IMR-90 (cell line): Measurements from ENCODE around the gene LDAH. TPM values are rescaled to one million over a fixed set of nuclear protein-coding genes. Genes with fewer than 3 reads are reported as not detected.

Experiments
- ATAC-seq: fragments of 200-7000 bp; cut with Tn5 transposase; 2 replicates; pipeline ENCODE4 v1.9.1; 2020; ENCODE audit warnings: low read depth, mild to moderate bottlenecking, moderate library complexity
- BruUV-seq: library from RNA; stranded (reverse); fragments of 400-500 nt; replicated peaks from 2 replicates; lab custom pipeline; 2021; lab: Mats Ljungman, UMichigan
- CTCF ChIA-PET: fragments of 300-600 bp; formaldehyde crosslinking; extraction: SDS; loops from one replicate; lab custom pipeline; 2021; ENCODE audit warnings: antibody characterized with exemption; lab: Yijun Ruan, JAX
- POLR2A ChIA-PET: fragments of 300-600 bp; sonication (Branson Sonifier 250); formaldehyde crosslinking; loops from one replicate; lab custom pipeline; 2022; ENCODE audit warnings: antibody characterized with exemption; ENCODE audit not compliant: unreplicated experiment; lab: Charles Lee
- DNase-seq: peaks from one replicate; pipeline ENCODE4 v3.0.0; 2013
- H2AFZ ChIP-seq: replicated peaks from 2 replicates; pipeline ENCODE3; 2013; ENCODE audit warnings: low read length, mild to moderate bottlenecking; ENCODE audit not compliant: poor library complexity
- H2AK5ac ChIP-seq: 2 replicates; pipeline ENCODE4 v1.6.1; 2013; ENCODE audit warnings: low read depth, low read length, inconsistent platforms
- H2AK9ac ChIP-seq: replicated peaks from 2 replicates; pipeline ENCODE3; 2013; ENCODE audit warnings: mild to moderate bottlenecking, low read depth, low read length, moderate library complexity; ENCODE audit not compliant: poor library complexity
- H2BK120ac ChIP-seq: 2 replicates; pipeline ENCODE4 v1.6.1; 2013; ENCODE audit warnings: low read depth, low read length, inconsistent platforms
- H2BK15ac ChIP-seq: 3 replicates; pipeline ENCODE4 v1.6.1; 2013; ENCODE audit warnings: low read depth, low read length, inconsistent platforms
- H2BK20ac ChIP-seq: 2 replicates; pipeline ENCODE4 v1.6.1; 2013; ENCODE audit warnings: low read depth, mild to moderate bottlenecking, inconsistent platforms, low read length, moderate library complexity
- H2BK5ac ChIP-seq: 2 replicates; pipeline ENCODE4 v1.6.1; 2013; ENCODE audit warnings: mild to moderate bottlenecking, low read depth, low read length, inconsistent platforms; ENCODE audit not compliant: poor library complexity, severe bottlenecking
- H3K14ac ChIP-seq: replicated peaks from 2 replicates; pipeline ENCODE4 v1.6.1; 2013; ENCODE audit warnings: low read depth, low read length, inconsistent platforms
- H3K18ac ChIP-seq: 2 replicates; pipeline ENCODE4 v1.6.1; 2013; ENCODE audit warnings: low read depth, low read length, control low read depth
- H3K23ac ChIP-seq: 2 replicates; pipeline ENCODE4 v1.6.1; 2013; ENCODE audit warnings: low read depth, low read length, inconsistent platforms
- H3K27ac ChIP-seq: 2 replicates; pipeline ENCODE4 v1.5.1; 2013; ENCODE audit warnings: mild to moderate bottlenecking, control low read depth, low read length; ENCODE audit not compliant: insufficient read depth
- H3K27me3 ChIP-seq: 2 replicates; pipeline ENCODE4 v1.6.1; 2013; ENCODE audit warnings: low read length; ENCODE audit not compliant: control insufficient read depth, insufficient read depth
- H3K36me3 ChIP-seq: 2 replicates; pipeline ENCODE4 v1.6.1; 2013; ENCODE audit warnings: low read length, mixed read lengths; ENCODE audit not compliant: control insufficient read depth, insufficient read depth
- H3K4ac ChIP-seq: 2 replicates; pipeline ENCODE4 v1.6.1; 2013; ENCODE audit warnings: low read depth, low read length, inconsistent platforms
- H3K4me1 ChIP-seq: 2 replicates; pipeline ENCODE4 v1.6.1; 2013; ENCODE audit warnings: low read length, mixed read lengths; ENCODE audit not compliant: control insufficient read depth, insufficient read depth
- H3K4me2 ChIP-seq: 2 replicates; pipeline ENCODE4 v1.6.1; 2013; ENCODE audit warnings: low read depth, mild to moderate bottlenecking, control low read depth, low read length, moderate library complexity
- H3K4me3 ChIP-seq: 2 replicates; pipeline ENCODE4 v1.5.1; 2013; ENCODE audit warnings: low read depth, mild to moderate bottlenecking, control low read depth, low read length, moderate library complexity; ENCODE audit not compliant: insufficient read depth
- H3K56ac ChIP-seq: 2 replicates; pipeline ENCODE4 v1.6.1; 2013; ENCODE audit warnings: low read length, inconsistent platforms; ENCODE audit not compliant: insufficient read depth; ENCODE audit errors: extremely low read depth
- H3K79me1 ChIP-seq, 2 experiments: 2 replicates each; pipeline ENCODE4 v1.6.1; 2013; ENCODE audit warnings: low read length in 2 of 2, inconsistent platforms in 1 of 2, low read depth in 1 of 2
- H3K9ac ChIP-seq: 2 replicates; pipeline ENCODE4 v1.6.1; 2013; ENCODE audit warnings: low read depth, low read length, control low read depth
- H3K9me1 ChIP-seq: 2 replicates; pipeline ENCODE4 v1.6.1; 2013; ENCODE audit warnings: low read length, inconsistent platforms; ENCODE audit not compliant: insufficient read depth
- H3K9me3 ChIP-seq: 2 replicates; pipeline ENCODE4 v1.6.1; 2013; ENCODE audit warnings: low read length; ENCODE audit not compliant: control insufficient read depth, insufficient read depth
- H4K20me1 ChIP-seq: 2 replicates; pipeline ENCODE4 v1.6.1; 2013; ENCODE audit warnings: low read length, inconsistent platforms; ENCODE audit not compliant: insufficient read depth
- H4K5ac ChIP-seq: 2 replicates; pipeline ENCODE4 v1.6.1; 2013; ENCODE audit warnings: mild to moderate bottlenecking, low read depth, low read length, control low read depth
- H4K8ac ChIP-seq, 2 experiments: 2 replicates each; pipeline ENCODE4 v1.6.1; 2013; ENCODE audit warnings: low read depth in 2 of 2, low read length in 2 of 2, control low read depth in 1 of 2, inconsistent platforms in 1 of 2
- H4K91ac ChIP-seq: 2 replicates; pipeline ENCODE4 v1.6.1; 2013; ENCODE audit warnings: low read depth, low read length, inconsistent platforms; ENCODE audit not compliant: insufficient read depth
- BHLHE40 ChIP-seq: fragments of 150-350 bp; IDR thresholded peaks from 2 replicates; pipeline ENCODE4 v1.6.1; 2016; ENCODE audit warnings: mild to moderate bottlenecking, low read depth, low read length
- MAZ ChIP-seq: IDR thresholded peaks from 2 replicates; pipeline ENCODE4 v1.6.1; 2012; ENCODE audit warnings: low read depth, mild to moderate bottlenecking, low read length, improper control_type of control experiment, moderate library complexity, borderline replicate concordance
- MXI1 ChIP-seq: IDR thresholded peaks from 2 replicates; pipeline ENCODE4 v1.6.1; 2012; ENCODE audit warnings: low read depth, mild to moderate bottlenecking, low read length, moderate library complexity, borderline replicate concordance
- POLR2A ChIP-seq: IDR thresholded peaks from 2 replicates; pipeline ENCODE4 v1.6.1; 2012; ENCODE audit warnings: mild to moderate bottlenecking, low read depth, low read length
- RAD21 ChIP-seq: IDR thresholded peaks from 2 replicates; pipeline ENCODE4 v1.6.1; 2012; ENCODE audit warnings: low read length, improper control_type of control experiment
- RFX5 ChIP-seq: IDR thresholded peaks from 2 replicates; pipeline ENCODE4 v1.8.0; 2012; ENCODE audit warnings: low read depth, mild to moderate bottlenecking, low read length, moderate library complexity
- SMC3 ChIP-seq: fragments of 150-350 bp; IDR thresholded peaks from 2 replicates; pipeline ENCODE4 v1.6.1; 2016; ENCODE audit warnings: low read depth, mild to moderate bottlenecking, antibody characterized with exemption, low read length, moderate library complexity
- WGBS, 2 experiments: methylation state at CpG; one replicate each; pipeline versions ENCODE4 v1.1.5 to v1.1.7; 2013; ENCODE audit warnings: missing lambda C conversion rate in 2 of 2; ENCODE audit not compliant: insufficient read length in 1 of 2; ENCODE audit errors: extremely low coverage in 2 of 2; 5-methylcytosine and 5-hydroxymethylcytosine counted together
- dilution Hi-C: fragments of 300-500 bp; cut with HindIII; formaldehyde crosslinking; loops from one replicate; pipeline ENCODE4 v1.14.3; 2018; ENCODE audit warnings: low sequenced_read_pairs; ENCODE audit not compliant: unreplicated experiment
- in situ Hi-C: fragments of 300-500 bp; cut with MboI; formaldehyde crosslinking; loops from 3 replicates; pipeline ENCODE4 v1.14.3; 2019; ENCODE audit warnings: low sequenced_read_pairs, inconsistent platforms, mixed read lengths
- intact Hi-C: fragments of 100-400 bp; cut with micrococcal nuclease; formaldehyde crosslinking; loops from 2 replicates; pipeline ENCODE4 v1.10.0; 2022
- polyA plus RNA-seq, 3 experiments: library from polyadenylated mRNA; depleted of rRNA; stranded (reverse); fragments of >200 nt; gene quantifications; 2 replicates each; pipeline ENCODE4 v1.2.3, GENCODE V29; 2012; ENCODE audit warnings: low replicate concordance in 1 of 3
- total RNA-seq: library from RNA; depleted of rRNA; stranded (reverse); fragments of >200 nt; gene quantifications from 2 replicates; pipeline ENCODE4 v1.2.3, GENCODE V29; 2012

The LDAH gene
- total and polyA plus RNA-seq, 2 of the 4 experiments (the other 2 are of a cell fraction), result 12.1 to 31.7 TPM

DNA sequence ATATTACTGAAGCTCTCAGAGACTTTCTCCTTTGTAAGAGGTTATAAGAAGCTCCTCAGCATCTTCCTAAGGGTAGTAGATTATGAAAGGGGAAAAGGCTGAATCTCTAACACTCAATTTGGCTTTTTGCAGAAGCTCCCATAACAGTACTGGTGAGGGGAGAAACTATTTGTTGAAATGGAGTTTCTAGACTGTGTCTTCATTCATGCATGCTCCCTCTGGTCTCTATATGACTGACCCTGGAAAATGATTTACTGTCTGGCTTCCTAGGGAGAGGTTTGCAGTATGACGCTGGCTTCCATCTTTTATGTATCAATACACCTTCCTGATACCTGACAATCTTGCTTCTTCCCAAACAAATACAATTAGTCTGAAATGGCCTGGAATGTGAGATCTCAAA, 63.9 kb downstream of the LDAH start:
- Histone ChIP-seq H4K5ac (no peak overlapping the region), H3K23ac (no peak overlapping the region), H3K18ac (no peak overlapping the region), H3K4me2 (no peak overlapping the region), H2AK9ac (no peak overlapping the region), H2AFZ (no peak overlapping the region), H3K27ac (no peak overlapping the region), H2BK20ac (no peak overlapping the region), H4K8ac (no peak overlapping the region), H4K20me1 (no peaks in the 10 kb centered on the region), H3K9me3 (no peaks in the 10 kb centered on the region), H3K4me1 (no peaks in the 10 kb centered on the region), H2AK5ac (no peak overlapping the region), H3K79me1 (no peaks in the 10 kb centered on the region), H2BK120ac (no peak overlapping the region), H3K14ac (no peak overlapping the region), H2BK5ac (no peak overlapping the region), H3K4ac (no peak overlapping the region), H3K56ac (no peak overlapping the region), H4K91ac (no peak overlapping the region), H3K4me3 (no peak overlapping the region), H3K27me3 (no peaks in the 10 kb centered on the region), H2BK15ac (no peak overlapping the region), H3K9me1 (peaks cover 3% of the 10 kb centered on the region; the same call in 1 of the 2 replicates), H3K9ac (no peak overlapping the region), H3K36me3 (peaks cover 2% of the 10 kb centered on the region; the same call in 1 of the 2 replicates)
- ATAC-seq, result no peak
- TF ChIP-seq MXI1 (no peak), SMC3 (no peak), RFX5 (no peak), RAD21 (no peak), MAZ (no peak), POLR2A (no peak), BHLHE40 (no peak)
- no TSS peak for BruUV-seq
- DNase-seq, result no peak
- ChIA-PET POLR2A (no interaction called here), CTCF (interaction anchor here (1.1 kb wide), 1 partner anchor 98 kb away, joined by 4 read pairs; no protein-coding TSS in a partner anchor)
- in situ Hi-C loops, result no loop called here
- WGBS, 2 experiments, result no CpG with 5 or more reads among the region's 1 CpG
- dilution Hi-C loops, result no loop called here
- intact Hi-C loops, result no loop called here
